Measurements from ENCODE around the gene BRINP2.

Gene BRINP2

DNA sequence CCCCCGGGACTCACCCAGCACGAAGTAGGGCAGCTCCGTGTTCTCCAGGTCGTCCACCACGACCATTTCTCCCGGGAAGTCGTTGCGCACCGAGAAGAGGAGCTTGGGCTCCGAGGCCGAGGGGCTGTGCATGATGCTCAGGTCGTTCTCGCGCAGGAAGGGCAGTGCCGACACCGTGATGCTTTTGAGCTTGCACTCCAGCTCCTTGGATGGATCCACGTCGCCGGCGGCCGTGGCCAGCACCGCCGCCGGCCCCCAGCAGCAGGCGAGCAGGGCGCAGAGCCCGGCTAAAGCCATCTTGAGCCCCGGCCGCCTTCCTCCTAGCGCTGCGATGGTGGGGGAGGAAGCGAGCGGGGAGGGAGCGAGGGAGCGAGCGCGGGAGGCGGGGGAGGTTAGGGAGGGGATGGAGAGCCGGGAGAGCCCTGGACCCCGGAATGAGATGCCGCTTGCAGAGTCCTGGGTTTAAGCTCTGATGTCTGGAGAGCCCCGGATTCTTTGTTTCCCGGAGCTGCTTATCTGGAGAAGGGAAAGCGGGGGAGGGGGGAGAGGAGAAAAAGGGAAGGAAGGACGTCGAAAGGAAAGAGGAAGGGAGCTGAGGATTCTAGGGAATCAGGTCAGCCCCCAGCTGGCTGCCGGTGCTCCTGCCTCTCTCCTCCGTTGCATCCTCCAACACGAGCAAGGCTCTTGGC is 6.2 kb upstream of the BRINP2 start, which contains the start of gene ASTN1:
ASTN1 (minus strand) TSS at position 333 of the 689 bp plus-strand sequence; CDS start at position 297, 36 bp downstream.
- no peak for DNase-seq (ENCODE audit: low spot score)

DNA sequence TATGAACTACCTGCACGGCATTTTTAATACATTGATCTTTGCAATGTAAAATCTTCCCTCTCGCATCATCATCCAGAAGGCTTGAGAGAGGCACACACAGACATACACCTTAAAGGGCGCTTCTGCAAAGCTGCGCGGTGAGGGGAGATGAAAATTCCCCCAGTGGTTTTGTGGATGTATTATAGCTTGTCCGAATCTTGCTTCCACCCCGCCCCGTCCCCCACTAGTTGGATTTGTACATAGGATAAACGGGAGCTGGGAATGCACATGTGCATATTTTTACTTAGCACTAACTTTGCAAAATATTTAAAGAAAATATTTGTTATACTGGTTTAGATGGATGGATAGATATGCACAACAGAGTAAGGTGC is 5.7 kb upstream of the BRINP2 start:
- no peak for DNase-seq (ENCODE audit: low spot score)

GRCh38 chr1:177171536-177172123 is 872 bp downstream of the BRINP2 start:
- DNase-seq (ENCODE audit: low spot score) = no peak

- DNase-seq (ENCODE audit: low spot score) = no peak
These were observed 1.5 kb downstream of the BRINP2 start for GRCh38 chr1:177172272-177172671.

DNA sequence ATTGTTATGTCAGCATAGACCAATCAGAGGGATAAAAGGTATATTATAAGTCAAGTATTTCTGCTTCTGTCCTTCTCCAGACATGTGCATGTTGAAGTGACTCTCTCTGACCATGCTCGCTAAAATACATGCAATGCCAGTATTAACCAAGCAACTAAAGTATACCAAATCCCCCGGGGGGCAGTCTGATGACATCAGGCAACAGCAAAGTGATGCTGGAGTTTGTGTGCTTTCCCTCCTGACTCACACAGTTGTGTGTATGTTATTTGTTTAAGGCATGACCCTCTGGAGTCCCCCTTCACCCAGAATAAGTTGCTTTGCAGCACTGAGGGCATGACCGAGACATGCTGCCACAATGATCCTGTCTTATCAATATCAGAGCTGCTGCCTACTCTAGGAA is 2.1 kb downstream of the BRINP2 start:
- no peak for DNase-seq (ENCODE audit: low spot score)

DNA sequence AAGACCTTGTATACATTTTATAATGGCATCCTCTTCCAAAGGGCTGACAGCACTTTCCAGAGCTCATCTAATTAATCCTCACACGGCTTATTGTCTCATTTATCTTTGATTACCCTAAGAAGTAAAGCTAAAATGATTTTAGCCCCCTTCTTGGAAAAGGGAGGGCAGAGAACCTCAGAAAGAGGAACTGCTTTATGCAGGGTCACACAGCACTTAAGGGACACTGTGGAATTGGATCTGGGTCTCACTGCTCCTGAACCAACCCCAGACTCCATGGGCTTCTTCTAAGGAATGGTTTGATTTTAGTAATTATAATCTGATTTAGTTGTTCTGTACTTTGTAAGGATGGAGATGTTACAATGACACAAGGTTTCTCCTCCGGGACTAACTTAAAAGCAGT is 3.2 kb downstream of the BRINP2 start:
- DNase-seq (ENCODE audit: low spot score) = no peak

DNA sequence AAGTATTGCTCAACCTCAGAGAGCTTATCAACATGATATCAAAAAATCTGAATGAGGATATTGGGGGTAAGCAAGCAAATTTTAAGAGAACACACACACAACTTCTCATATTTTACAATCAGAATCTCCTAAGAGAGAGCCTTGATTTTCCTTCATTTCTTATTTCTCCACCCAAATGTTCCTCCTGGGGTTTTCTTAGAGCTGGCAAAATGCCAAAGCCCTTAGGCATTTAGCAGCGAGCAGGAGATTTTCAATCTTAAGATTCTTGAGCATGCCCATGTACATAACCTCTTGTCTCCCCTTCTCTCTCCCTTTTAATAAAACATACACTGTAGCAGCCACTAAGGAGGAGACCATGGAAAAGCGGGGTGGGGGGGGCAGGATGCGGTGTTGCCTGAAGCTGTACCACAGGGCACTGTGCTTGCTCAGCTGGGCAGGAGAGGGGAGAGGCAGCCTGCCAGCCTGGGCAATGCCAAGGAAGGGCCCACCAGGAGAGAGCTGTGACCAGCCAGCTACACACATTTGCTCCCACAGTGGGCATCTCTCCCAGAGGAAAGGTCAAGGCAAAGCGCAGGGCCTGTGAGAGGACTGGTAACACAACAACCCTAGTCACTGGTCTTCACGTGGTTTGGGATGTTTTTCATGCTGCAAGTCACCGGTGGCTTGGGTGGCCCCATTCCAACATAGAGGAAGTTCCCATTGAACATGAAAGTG is 4.3 kb downstream of the BRINP2 start:
- no peak for DNase-seq (ENCODE audit: low spot score)

DNA sequence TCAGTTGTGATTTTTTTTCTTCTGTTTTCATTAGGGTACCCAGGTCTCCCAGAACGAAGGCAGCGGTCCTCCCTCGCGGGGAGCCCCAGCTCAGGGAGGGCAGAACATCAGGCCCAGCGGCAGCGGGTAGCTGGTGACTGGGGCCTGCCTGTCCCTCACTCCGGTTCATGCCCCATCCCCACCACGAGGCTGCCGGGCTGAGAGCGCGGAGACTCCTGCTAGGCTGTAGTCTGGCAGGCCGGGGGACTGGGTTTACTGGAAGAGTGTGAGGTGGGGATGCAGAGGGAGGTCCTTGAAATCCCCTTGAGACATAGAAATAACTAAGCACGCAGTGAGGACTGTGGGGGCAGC is 10.5 kb downstream of the BRINP2 start:
- no peak for DNase-seq (ENCODE audit: low spot score)

- peak; percentile 49 for DNase-seq (ENCODE audit: low spot score)
These were observed 11.0 kb downstream of the BRINP2 start for GRCh38 chr1:177181631-177182291.

DNA sequence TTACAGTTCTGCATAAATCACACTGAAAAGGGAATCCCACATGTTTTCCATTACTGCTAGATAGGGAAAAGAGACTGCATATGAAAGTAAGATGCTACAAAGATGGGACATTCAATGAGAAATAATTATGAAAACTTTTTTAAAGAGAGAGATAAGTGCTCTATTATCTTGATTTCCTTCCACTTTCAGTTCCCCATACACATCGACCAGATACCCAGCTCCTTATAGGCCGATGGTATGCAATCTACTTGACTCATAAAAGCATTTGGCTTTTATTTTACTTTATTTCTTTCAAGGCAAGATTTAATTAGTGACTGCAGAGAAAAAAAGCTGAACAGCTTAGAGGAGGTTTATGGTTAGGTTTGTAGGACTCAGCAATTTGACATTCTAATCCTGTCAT is 13.1 kb downstream of the BRINP2 start:
- DNase-seq (ENCODE audit: low spot score) = no peak

DNA sequence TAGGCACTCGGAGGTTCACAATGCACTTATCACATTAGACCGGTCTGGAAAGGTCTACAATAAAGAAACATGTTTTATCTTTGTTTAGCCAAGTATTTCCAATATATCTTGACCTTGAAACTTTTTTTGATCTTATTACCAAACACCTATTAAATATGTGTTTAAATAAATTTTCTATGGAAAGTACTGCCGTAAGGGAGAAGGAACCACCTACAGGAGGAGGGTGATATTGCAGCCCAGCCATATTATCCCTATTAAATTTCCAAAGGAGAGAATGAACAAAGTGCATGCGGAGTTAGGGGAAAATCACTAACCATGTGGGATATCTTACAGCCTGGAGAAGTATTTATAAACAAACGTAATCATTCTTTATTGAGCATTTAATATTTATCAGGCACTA is 14.5 kb downstream of the BRINP2 start:
- no peak for DNase-seq (ENCODE audit: low spot score)

DNA sequence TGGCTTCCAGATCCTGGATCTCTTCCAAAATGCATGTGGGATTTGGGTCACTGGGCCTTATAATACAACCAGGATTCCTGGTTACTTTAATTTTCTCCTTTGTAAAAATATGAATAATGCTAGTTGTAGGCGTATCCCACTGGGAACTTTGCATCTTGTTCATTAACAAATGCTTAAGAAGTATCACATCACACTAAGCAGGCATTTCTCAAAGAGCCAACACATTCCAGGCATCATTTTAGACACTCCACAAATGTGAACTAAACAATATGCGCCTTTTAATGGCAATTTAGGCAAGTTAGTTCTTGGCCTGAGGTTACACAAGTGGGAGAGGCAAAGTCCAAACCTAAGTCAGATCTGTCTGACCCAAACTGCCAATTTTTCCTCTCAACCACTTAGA is 15.9 kb downstream of the BRINP2 start:
- DNase-seq (ENCODE audit: low spot score) = no peak

- no peak for DNase-seq (ENCODE audit: low spot score)
These were observed 19.7 kb downstream of the BRINP2 start for GRCh38 chr1:177190308-177190970.

- DNase-seq (ENCODE audit: low spot score) = no peak
These were observed 27.5 kb downstream of the BRINP2 start for GRCh38 chr1:177198243-177198642.

DNA sequence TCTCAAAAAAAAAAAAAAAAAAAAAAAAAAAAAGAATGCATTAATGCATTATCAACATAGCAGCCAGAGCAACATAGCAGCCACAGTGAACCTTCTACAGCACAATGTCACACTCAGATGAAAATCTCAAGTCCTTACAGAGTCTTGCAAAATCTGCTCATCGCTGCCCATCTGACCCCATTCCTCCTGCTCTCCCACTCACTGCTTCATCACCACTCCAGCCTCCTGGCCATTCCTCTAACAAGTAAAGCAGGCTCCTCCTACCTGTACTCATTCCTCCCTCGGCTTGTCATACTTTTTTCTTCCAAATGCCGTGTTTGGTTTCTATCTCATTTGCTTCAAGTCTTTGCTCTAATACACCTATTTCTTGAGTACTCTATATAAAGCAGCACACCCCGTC is 29.5 kb downstream of the BRINP2 start:
- DNase-seq (ENCODE audit: low spot score) = no peak

DNA sequence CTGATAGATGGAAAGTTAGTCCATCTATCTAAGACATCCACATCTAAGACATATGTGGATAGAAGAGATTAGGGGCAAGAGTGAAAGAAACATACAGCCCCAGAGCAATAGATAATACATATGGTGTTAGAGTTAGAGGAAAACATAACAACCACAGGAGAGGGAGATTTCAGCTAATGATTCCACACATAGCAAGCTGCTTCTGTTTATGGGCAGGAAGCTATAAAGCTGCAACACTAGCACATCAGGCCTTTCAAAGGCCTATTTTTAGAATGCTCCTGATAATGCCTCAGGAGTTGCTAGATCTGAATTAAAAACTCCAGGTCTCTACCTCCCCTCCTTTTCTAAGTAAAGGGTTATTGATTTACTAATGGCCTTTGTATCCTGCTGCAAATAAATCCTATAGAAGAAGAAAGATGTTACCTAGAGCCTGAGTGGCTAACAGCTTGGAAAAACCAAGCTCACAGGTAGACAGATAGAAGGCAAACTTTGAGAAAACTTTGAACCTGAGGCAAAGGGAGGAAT is 36.1 kb downstream of the BRINP2 start:
- DNase-seq (ENCODE audit: low spot score) = no peak

- DNase-seq (ENCODE audit: low spot score) = no peak
These were observed 38.2 kb downstream of the BRINP2 start for GRCh38 chr1:177208920-177209319.

- no peak for DNase-seq (ENCODE audit: low spot score)
These were observed 38.6 kb downstream of the BRINP2 start for GRCh38 chr1:177209357-177209756.

DNA sequence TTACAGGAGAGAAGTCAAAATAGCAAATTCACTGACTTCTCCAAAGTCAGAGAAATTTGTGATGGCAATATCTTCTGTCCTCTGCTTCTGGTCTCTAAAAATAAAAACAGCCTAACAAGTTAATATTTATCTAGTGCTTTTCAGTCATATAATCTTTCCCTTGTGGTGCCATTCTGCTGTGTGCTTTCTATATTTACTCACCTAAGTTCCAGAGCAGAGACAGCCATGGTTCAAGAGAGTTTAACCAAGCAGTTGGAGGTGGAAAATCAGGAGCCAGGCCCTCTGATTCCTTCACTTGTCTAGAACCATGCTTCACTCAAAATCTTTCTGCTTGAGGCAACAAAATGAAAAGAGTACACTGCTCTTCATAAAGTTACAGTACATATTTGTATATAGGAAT is 39.3 kb downstream of the BRINP2 start:
- DNase-seq (ENCODE audit: low spot score) = no peak

GRCh38 chr1:177211231-177211630 is 40.5 kb downstream of the BRINP2 start:
- no peak for DNase-seq (ENCODE audit: low spot score)

DNA sequence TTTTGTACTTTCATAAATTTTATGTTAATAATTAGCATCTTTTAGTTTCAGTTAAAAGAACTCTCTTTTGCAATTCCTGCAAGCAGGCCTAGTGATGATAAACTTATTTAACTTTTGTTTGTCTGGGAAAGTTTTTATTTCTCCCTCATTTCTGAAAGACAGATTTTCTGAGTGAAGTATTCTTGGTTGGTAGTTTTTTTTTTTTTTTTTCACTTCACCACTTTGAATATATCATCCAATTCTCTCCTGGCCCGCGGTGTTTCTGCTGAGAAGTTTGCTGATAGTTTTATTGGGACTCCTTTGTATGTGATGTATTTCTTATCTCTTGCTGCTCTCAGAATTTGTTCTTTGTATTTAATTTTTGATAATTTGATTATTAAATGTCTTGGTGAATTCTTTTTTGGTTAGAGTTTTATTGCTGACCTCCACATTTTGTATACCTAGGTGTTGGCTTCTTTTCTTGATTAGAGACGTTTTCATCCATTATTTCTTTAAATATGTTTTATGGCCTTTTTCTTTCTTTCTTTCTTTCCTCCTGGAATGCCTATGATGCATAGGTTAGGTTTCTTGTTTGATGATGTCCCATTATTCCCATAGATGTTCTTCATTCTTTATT is 45.9 kb downstream of the BRINP2 start:
- DNase-seq (ENCODE audit: low spot score) = no peak
